Activated CD8-positive, alpha-beta memory T cell treated with anti-CD3 and anti-CD28 coated beads for 36 hours (primary cell): ENCODE measurements around the gene VARS1. TPM values are rescaled to one million over a fixed set of nuclear protein-coding genes. Genes with fewer than 3 reads are reported as not detected.

Experiments
- total RNA-seq, 2 experiments: library from RNA; stranded (reverse); gene quantifications; one replicate each; pipeline ENCODE4 v1.2.3, GENCODE V29; 2021

The VARS1 gene
- total RNA-seq, 2 experiments from 2014 or later, result 190 to 191 TPM

Other genes with a start within 250 kb of the VARS1 start
- gene ATP6V1G2, start 249.1 kb downstream of the VARS1 start, total RNA-seq, result 1 to 10 TPM; 1.2 to 1.4 TPM
- gene NFKBIL1, start 248.1 kb downstream of the VARS1 start, total RNA-seq, result 10 to 100 TPM; 11.4 to 12.3 TPM
- gene LTA, start 223.5 kb downstream of the VARS1 start, total RNA-seq, result 100 to 1,000 TPM; 702 to 706 TPM
- gene TNF, start 220.2 kb downstream of the VARS1 start, total RNA-seq, result 100 to 1,000 TPM; 161 to 162 TPM
- gene LTB, start 213.3 kb downstream of the VARS1 start, total RNA-seq, result 100 to 1,000 TPM; 178 to 181 TPM
- gene LST1, start 209.5 kb downstream of the VARS1 start, total RNA-seq, result 10 to 100 TPM; 16.3 to 19.2 TPM
- gene NCR3, start 202.7 kb downstream of the VARS1 start, total RNA-seq, result 10 to 100 TPM; 25.2 to 29.7 TPM
- gene AIF1, start 180.5 kb downstream of the VARS1 start, total RNA-seq, result 10 to 100 TPM; 53.8 to 62.0 TPM
- 100 to 1,000 TPM; 255 to 257 TPM for gene PRRC2A, start 175.0 kb downstream of the VARS1 start, total RNA-seq
- 100 to 1,000 TPM; 254 to 267 TPM for gene BAG6, start 143.1 kb downstream of the VARS1 start, total RNA-seq
- 1 to 10 TPM; 1.9 to 2.2 TPM for gene APOM, start 139.9 kb downstream of the VARS1 start, total RNA-seq
- gene C6orf47, start 135.0 kb downstream of the VARS1 start, total RNA-seq, result 10 to 100 TPM; 16.7 to 17.6 TPM
- gene GPANK1, start 130.8 kb downstream of the VARS1 start, total RNA-seq, result 10 to 100 TPM; 44.6 to 45.1 TPM
- gene CSNK2B, start 129.7 kb downstream of the VARS1 start, total RNA-seq, result 100 to 1,000 TPM; 329 TPM
- 10 to 100 TPM; 18.1 to 20.1 TPM for gene LY6G5B, start 125.8 kb downstream of the VARS1 start, total RNA-seq
- gene LY6G5C, start 114.7 kb downstream of the VARS1 start, total RNA-seq, result 1 to 10 TPM; 3.1 to 3.5 TPM
- gene ABHD16A, start 92.4 kb downstream of the VARS1 start, total RNA-seq, result 10 to 100 TPM; 30.1 to 32.0 TPM
- not detected for gene LY6G6F, start 88.9 kb downstream of the VARS1 start, total RNA-seq
- gene LY6G6D, start 80.4 kb downstream of the VARS1 start, total RNA-seq, result not detected
- gene LY6G6C, start 74.0 kb downstream of the VARS1 start, total RNA-seq, result not detected
- gene MPIG6B, start 72.4 kb downstream of the VARS1 start, total RNA-seq, result under 1 TPM in 1 of 2 experiments, not detected in 1; 0.06 TPM
- gene DDAH2, start 66.5 kb downstream of the VARS1 start, total RNA-seq, result 1 to 10 TPM; 4.6 to 4.9 TPM
- 100 to 1,000 TPM; 383 to 395 TPM for gene CLIC1, start 59.2 kb downstream of the VARS1 start, total RNA-seq
- 10 to 100 TPM; 60.3 to 61.5 TPM for gene MSH5, start 55.7 kb downstream of the VARS1 start, total RNA-seq
- gene SAPCD1, start 33.1 kb downstream of the VARS1 start, total RNA-seq, result 1 to 10 TPM; 7.6 to 8.6 TPM
- gene VWA7, start 18.4 kb downstream of the VARS1 start, total RNA-seq, result 1 to 10 TPM; 1.6 to 1.9 TPM
- 100 to 1,000 TPM; 154 to 166 TPM for gene LSM2, start 11.2 kb upstream of the VARS1 start, total RNA-seq
- 1 to 10 TPM; 2.6 to 2.7 TPM for gene HSPA1L, start 19.5 kb upstream of the VARS1 start, total RNA-seq
- 10 to 100 TPM; 62.0 to 63.9 TPM for gene HSPA1A, start 19.8 kb upstream of the VARS1 start, total RNA-seq
- gene HSPA1B, start 32.0 kb upstream of the VARS1 start, total RNA-seq, result 10 to 100 TPM; 82.6 to 86.9 TPM
- 10 to 100 TPM; 15.9 to 17.4 TPM for gene NEU1, start 67.1 kb upstream of the VARS1 start, total RNA-seq
- not detected for gene SLC44A4, start 83.2 kb upstream of the VARS1 start, total RNA-seq
- 10 to 100 TPM; 67.4 to 67.8 TPM for gene EHMT2, start 101.9 kb upstream of the VARS1 start, total RNA-seq
- gene ZBTB12, start 106.3 kb upstream of the VARS1 start, total RNA-seq, result 1 to 10 TPM; 3.3 to 3.6 TPM
- gene C2, start 132.0 kb upstream of the VARS1 start, total RNA-seq, result under 1 TPM; 0.59 to 0.82 TPM
- not detected for gene CFB, start 150.3 kb upstream of the VARS1 start, total RNA-seq
- gene NELFE, start 163.2 kb upstream of the VARS1 start, total RNA-seq, result 10 to 100 TPM; 80.0 to 85.7 TPM
- gene SKIC2, start 163.4 kb upstream of the VARS1 start, total RNA-seq, result 100 to 1,000 TPM; 106 to 109 TPM
- gene DXO, start 176.4 kb upstream of the VARS1 start, total RNA-seq, result 10 to 100 TPM; 11.8 to 13.7 TPM
- 1 to 10 TPM; 3.0 to 3.7 TPM for gene C4A, start 186.3 kb upstream of the VARS1 start, total RNA-seq
- gene C4B, start 219.0 kb upstream of the VARS1 start, total RNA-seq, result 1 to 10 TPM; 2.5 to 3.6 TPM
- under 1 TPM; 0.23 to 0.44 TPM for gene CYP21A2, start 242.7 kb upstream of the VARS1 start, total RNA-seq